Tibial nerve (tissue), 4 donors: ENCODE data around the gene MTCL3.

Experiments used
- DNase-seq, 2 donors: peaks; one replicate each; pipeline ENCODE4 v3.0.0-alpha.2; 2019; ENCODE audit warnings: low spot score in 2 of 2
- H3K27ac ChIP-seq, 4 donors: fragments of 200-600 bp; sonication (generic) in 3 of 4; one replicate each; pipeline ENCODE4 v1.5.1; 2017 to 2019; ENCODE audit warnings: mild to moderate bottlenecking in 1 of 4
- H3K27me3 ChIP-seq, 2 donors: fragments of 200-600 bp; sonication (generic) in 1 of 2; one replicate each; pipeline versions ENCODE4 v1.5.1 to v1.6.0; 2017 to 2019
- H3K36me3 ChIP-seq, 3 donors: fragments of 200-600 bp; sonication (generic); one replicate each; pipeline ENCODE4 v1.5.1; 2018 to 2019
- H3K4me1 ChIP-seq, 4 donors: fragments of 200-600 bp; sonication (generic) in 3 of 4; one replicate each; pipeline ENCODE4 v1.5.1; 2017 to 2019
- H3K4me3 ChIP-seq, 4 donors: fragments of 200-600 bp; sonication (generic) in 3 of 4; one replicate each; pipeline ENCODE4 v1.5.1; 2017 to 2019; ENCODE audit warnings: mild to moderate bottlenecking in 1 of 4, moderate library complexity in 1 of 4
- H3K9me3 ChIP-seq, 4 donors: fragments of 200-600 bp; sonication (generic) in 3 of 4; one replicate each; pipeline ENCODE4 v1.5.1; 2017 to 2019
- CTCF ChIP-seq, 5 experiments: fragments of 200-600 bp in 3 of 5; fragments of 450-650 bp in 2 of 5; sonication (generic) in 3 of 5; IDR thresholded peaks; one replicate each; pipeline ENCODE4 v1.5.1; 2016 to 2019; ENCODE audit warnings: antibody characterized with exemption in 5 of 5, mild to moderate bottlenecking in 3 of 5, moderate library complexity in 2 of 5
- EP300 ChIP-seq, 2 donors: sonication (generic); formaldehyde crosslinking; IDR thresholded peaks; one replicate each; pipeline ENCODE4 v1.6.1; 2017; ENCODE audit warnings: antibody characterized with exemption in 2 of 2, mild to moderate bottlenecking in 1 of 2
- POLR2A ChIP-seq, 2 donors: fragments of 450-650 bp; IDR thresholded peaks; one replicate each; pipeline ENCODE4 v1.6.1; 2017; ENCODE audit warnings: antibody characterized with exemption in 2 of 2, mild to moderate bottlenecking in 2 of 2, moderate library complexity in 2 of 2
- WGBS, 2 donors: methylation state at CpG; one replicate each; pipeline ENCODE4 v1.1.5; 2018; 5-methylcytosine and 5-hydroxymethylcytosine counted together

Gene MTCL3

GRCh38 chr6:127539272-127539671, 20.1 kb upstream of the MTCL3 start:
- no peak for DNase-seq
- 42 to 45% methylated on average over 2 of the region's 2 CpGs for WGBS, 2 donors
- H3K27me3 ChIP-seq: no peaks in the 10 kb centered on the region
- H3K27ac ChIP-seq: no peak overlapping the region
- H3K4me1 ChIP-seq: no peaks in the 10 kb centered on the region
- TF ChIP-seq EP300 (IDR thresholded peaks at IDR 0.05) (no peak), CTCF (IDR thresholded peaks at IDR 0.05) (peak; percentile 21 to 51 (median 34))
- no peaks in the 10 kb centered on the region for H3K9me3 ChIP-seq
- H3K36me3 ChIP-seq: no peaks in the 10 kb centered on the region
- H3K4me3 ChIP-seq: no peak overlapping the region

- WGBS, 2 donors: 64 to 65% methylated on average over 2 of the region's 2 CpGs
- no peak for TF ChIP-seq EP300 (IDR thresholded peaks at IDR 0.05)
- TF ChIP-seq POLR2A (IDR thresholded peaks at IDR 0.05): no peak
- no peak for TF ChIP-seq CTCF (IDR thresholded peaks at IDR 0.05)
- no peak for DNase-seq
Observed at GRCh38 chr6:127538750-127539264, 19.7 kb upstream of the MTCL3 start.

GRCh38 chr6:127533736-127534135, 14.6 kb upstream of the MTCL3 start:
- TF ChIP-seq EP300 (IDR thresholded peaks at IDR 0.05): no peak
- TF ChIP-seq CTCF (IDR thresholded peaks at IDR 0.05): no peak
- no peak for TF ChIP-seq POLR2A (IDR thresholded peaks at IDR 0.05)
- no peak overlapping the region for H3K27ac ChIP-seq
- H3K27me3 ChIP-seq: no peaks in the 10 kb centered on the region
- no peak for DNase-seq
- H3K4me1 ChIP-seq: no peaks in the 10 kb centered on the region
- H3K9me3 ChIP-seq: no peaks in the 10 kb centered on the region
- WGBS, 2 donors: 67 to 79% methylated on average over 3 of the region's 3 CpGs
- H3K36me3 ChIP-seq: no peaks in the 10 kb centered on the region
- H3K4me3 ChIP-seq: no peak overlapping the region

More at GRCh38 chr6:127538750-127539264, 19.7 kb upstream of the MTCL3 start:
- no peaks in the 10 kb centered on the region for H3K9me3 ChIP-seq
- H3K4me1 ChIP-seq: no peaks in the 10 kb centered on the region
- no peaks in the 10 kb centered on the region for H3K36me3 ChIP-seq
- no peaks in the 10 kb centered on the region for H3K27me3 ChIP-seq
- no peak overlapping the region for H3K4me3 ChIP-seq
- no peak overlapping the region for H3K27ac ChIP-seq

DNA sequence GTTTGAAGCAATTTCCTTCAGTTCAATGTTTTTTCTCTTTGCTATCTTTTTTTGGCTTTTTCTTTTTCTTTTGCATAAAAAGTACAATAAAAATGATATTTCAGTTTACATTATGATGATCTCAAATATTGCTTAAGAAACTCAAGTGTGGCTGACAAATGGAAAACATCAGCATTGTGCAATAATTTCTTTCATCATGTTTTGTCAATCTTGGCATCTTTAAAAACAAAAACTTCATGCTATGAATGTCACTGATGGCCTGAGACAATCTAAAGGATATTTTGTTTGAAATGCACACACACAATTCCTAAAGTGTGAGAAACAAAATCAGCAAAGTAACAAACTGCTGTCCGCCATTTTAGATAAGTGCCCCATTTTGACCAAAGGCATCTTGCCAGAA, 13.9 kb upstream of the MTCL3 start:
- DNase-seq: no peak

GRCh38 chr6:127522714-127523113, 3.6 kb upstream of the MTCL3 start:
- H3K27ac ChIP-seq: no peak overlapping the region
- H3K36me3 ChIP-seq: no peaks in the 10 kb centered on the region
- H3K4me3 ChIP-seq: no peak overlapping the region
- no peak for DNase-seq
- H3K4me1 ChIP-seq: peaks cover 0 to 15% (median 0%) of the 10 kb centered on the region in 4 donors
- no peaks in the 10 kb centered on the region for H3K9me3 ChIP-seq
- TF ChIP-seq POLR2A (IDR thresholded peaks at IDR 0.05) (no peak), CTCF (IDR thresholded peaks at IDR 0.05) (no peak), EP300 (IDR thresholded peaks at IDR 0.05) (no peak)
- peaks cover 0 to 45% of the 10 kb centered on the region in 2 donors for H3K27me3 ChIP-seq
- 67 to 88% methylated on average over 1 of the region's 1 CpG for WGBS, 2 donors

More for the DNA sequence above, 13.9 kb upstream of the MTCL3 start:
- H3K27me3 ChIP-seq: no peaks in the 10 kb centered on the region
- H3K27ac ChIP-seq: no peak overlapping the region
- H3K9me3 ChIP-seq: no peaks in the 10 kb centered on the region
- H3K4me3 ChIP-seq: no peak overlapping the region
- H3K36me3 ChIP-seq: no peaks in the 10 kb centered on the region
- 97 to 100% methylated on average over 1 of the region's 1 CpG for whole genome bisulfite sequencing, 2 donors
- no peak for TF ChIP-seq POLR2A (IDR thresholded peaks at IDR 0.05)
- TF ChIP-seq CTCF (IDR thresholded peaks at IDR 0.05): no peak
- no peak for TF ChIP-seq EP300 (IDR thresholded peaks at IDR 0.05)
- no peaks in the 10 kb centered on the region for H3K4me1 ChIP-seq
